ENCODE data around the gene CACNB3.

- TF ChIP-seq EZH2phosphoT487 (IDR thresholded peaks at IDR 0.05; ENCODE audit: borderline replicate concordance, low read length) (no peak), CTCF (IDR thresholded peaks at IDR 0.05; ENCODE audit: low read depth, low read length, poor library complexity, severe bottlenecking) (no peak)
Observed at GRCh38 chr12:48823281-48823680, 5.0 kb downstream of the CACNB3 start.

Measured in DOHH2 (cell line).